Choroid plexus epithelial cell (primary cell): Measurements from ENCODE around the gene NBPF3.
"Not testable (repeated sequence)": the region's sequence is repeated elsewhere in the genome, so short reads cannot be mapped to it uniquely, and the experiment has no call there.

Experiments used
- DNase-seq: peaks from one replicate; pipeline ENCODE4 v3.0.0-alpha.2; 2010; ENCODE audit warnings: low read depth
- H3K4me3 ChIP-seq: 2 replicates; pipeline ENCODE4 v1.5.1; 2011; ENCODE audit warnings: low read depth, mild to moderate bottlenecking, control low read depth, low read length, moderate library complexity
- TF ChIP-seq, protein P1 (sequence below): conservative IDR thresholded peaks from 2 replicates; pipeline ENCODE4 v1.5.1; 2011; ENCODE audit warnings: low read depth, mild to moderate bottlenecking, control low read depth, inconsistent platforms, low read length, moderate library complexity

NBPF3 gene

DNA sequence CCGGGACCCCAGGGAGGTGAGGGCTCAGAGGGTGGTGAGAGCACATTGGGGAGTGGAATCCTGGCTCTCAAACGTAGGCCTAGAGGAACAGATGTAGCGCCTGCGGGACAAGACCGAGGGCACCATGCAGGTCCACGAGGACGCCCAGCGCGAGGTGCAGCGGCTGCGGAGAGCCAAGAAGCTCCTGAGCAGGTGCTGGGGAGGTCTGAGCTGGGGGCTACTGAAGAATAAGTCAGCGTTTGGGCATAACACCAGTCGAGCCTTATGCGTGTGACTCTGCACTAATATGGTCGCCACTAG, 2.6 kb upstream of the NBPF3 start:
- TF ChIP-seq, protein P1, sequence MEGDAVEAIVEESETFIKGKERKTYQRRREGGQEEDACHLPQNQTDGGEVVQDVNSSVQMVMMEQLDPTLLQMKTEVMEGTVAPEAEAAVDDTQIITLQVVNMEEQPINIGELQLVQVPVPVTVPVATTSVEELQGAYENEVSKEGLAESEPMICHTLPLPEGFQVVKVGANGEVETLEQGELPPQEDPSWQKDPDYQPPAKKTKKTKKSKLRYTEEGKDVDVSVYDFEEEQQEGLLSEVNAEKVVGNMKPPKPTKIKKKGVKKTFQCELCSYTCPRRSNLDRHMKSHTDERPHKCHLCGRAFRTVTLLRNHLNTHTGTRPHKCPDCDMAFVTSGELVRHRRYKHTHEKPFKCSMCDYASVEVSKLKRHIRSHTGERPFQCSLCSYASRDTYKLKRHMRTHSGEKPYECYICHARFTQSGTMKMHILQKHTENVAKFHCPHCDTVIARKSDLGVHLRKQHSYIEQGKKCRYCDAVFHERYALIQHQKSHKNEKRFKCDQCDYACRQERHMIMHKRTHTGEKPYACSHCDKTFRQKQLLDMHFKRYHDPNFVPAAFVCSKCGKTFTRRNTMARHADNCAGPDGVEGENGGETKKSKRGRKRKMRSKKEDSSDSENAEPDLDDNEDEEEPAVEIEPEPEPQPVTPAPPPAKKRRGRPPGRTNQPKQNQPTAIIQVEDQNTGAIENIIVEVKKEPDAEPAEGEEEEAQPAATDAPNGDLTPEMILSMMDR = no peak
- H3K4me3 ChIP-seq = peak overlapping the region; percentile 49
- no peak for DNase-seq

DNA sequence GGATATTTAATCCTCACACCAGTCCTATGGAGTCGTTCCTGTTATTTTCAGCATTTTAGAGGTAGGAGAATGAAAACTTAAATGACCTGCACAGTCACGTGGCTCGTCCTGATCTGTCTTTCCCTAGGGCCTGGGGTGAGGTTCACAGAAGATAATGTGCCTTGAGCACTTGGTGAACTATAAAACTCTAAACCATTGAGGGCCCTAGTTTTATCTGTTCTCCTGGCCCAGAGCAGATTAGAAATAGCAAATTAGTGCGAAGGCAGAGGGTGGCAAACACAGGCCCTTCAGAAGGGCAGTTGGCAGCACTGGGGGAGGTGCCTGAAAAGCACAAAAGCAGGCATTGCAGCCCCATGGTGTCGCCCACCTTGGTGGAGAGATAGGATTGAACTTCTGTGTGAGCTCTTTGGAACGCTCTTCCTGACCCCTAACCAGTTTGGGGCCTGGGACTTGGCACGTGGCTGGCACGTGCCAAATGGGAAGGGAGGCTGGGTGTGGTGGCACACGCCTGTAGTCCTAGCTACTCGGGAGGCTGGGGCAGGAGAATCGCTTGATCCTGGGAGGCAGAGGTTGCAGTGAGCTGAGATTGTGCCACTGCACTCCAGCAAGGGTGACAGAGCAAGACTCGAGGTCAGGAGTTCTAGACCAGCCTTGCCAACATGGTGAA, 1.2 kb upstream of the NBPF3 start:
- not testable (repeated sequence) for DNase-seq, H3K4me3 ChIP-seq

DNA sequence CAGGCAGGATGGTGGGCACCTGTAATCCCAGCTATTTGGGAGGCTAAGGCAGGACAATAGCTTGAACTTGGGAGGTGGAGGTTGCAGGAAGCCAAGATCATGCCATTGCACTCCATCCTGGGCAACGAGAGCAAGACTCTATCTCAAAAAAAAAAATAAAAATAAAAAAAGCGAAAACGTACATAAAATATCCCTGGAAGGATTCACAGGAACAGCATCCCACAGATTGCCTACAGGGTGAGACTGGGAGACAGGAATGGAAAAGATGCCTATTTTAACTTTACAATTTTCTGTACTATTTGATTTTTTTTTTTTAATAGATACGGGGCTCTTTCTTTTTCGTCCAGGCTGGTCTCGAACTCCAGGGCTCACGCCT, 604 bp upstream of the NBPF3 start:
- TF ChIP-seq, protein P1 = no peak
- no peak for DNase-seq
- peak overlapping the region; percentile 78 for H3K4me3 ChIP-seq

DNA sequence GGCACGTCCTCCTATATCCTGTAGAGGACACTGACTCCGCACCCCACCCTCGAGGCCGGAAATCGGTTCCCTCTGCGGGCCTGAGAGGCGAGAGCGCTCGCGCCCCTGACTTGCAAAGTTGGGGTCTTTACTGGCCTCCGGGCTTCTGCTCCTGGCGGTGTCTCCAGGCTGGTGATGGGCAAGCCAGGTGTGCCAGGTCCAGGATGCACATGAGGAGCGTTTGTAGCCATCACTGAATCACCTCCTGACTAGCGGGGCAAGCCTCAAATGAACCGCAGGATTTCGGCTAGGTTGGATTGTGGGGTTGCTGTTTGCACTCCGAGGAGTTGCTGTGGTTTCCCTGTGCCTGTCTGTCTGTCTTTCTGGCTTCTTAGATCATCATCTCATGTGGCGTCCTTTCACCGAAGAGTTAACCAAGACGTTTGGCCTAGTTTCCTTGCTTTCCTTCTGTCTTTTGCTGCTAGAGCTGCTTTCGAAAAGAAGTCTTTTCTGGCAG, 741 bp downstream of the NBPF3 start:
- H3K4me3 ChIP-seq = peak overlapping the region; percentile 78
- DNase-seq = peak; percentile 56

DNA sequence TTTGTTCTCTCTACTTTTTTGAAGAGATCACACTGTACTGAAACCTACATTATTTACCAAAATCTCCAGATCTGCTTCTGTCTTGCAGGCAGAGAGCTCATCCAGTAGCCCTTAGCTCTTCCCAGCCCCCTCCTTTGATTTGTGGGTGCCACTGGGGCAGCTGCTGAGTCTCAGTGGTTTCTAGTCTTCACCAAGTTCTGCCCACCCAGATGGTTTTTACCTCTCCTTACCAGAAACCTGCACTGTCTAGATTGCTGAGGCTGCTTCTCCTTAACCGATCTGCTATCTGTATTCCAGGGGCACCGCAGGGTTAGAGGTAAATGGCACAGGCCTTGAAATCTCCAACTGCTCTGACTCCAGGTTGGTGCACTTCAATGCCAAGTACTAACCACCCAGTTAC, 6.7 kb downstream of the NBPF3 start:
- not testable (repeated sequence) for DNase-seq, H3K4me3 ChIP-seq

DNA sequence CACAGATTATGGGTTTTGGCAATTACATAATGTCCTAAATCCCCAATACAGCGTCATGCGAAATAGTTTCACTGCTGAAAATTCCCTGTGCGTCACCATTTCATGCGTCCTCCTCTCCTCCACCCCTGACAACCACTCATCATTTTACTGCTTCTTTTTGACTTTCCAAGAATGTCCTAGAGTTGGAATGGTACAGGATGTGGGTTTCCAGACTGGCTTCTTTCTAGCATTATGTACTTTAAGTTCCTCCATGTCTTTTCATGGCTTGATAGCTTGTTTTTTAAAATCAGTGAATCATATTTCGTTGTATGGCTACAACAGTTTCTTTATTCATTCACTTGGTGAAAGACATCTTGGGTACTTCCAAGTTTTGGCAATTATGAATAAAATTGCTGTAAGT, 7.4 kb downstream of the NBPF3 start:
- TF ChIP-seq, protein P1 = no peak
- no peak overlapping the region for H3K4me3 ChIP-seq
- DNase-seq = peak; percentile 64

DNA sequence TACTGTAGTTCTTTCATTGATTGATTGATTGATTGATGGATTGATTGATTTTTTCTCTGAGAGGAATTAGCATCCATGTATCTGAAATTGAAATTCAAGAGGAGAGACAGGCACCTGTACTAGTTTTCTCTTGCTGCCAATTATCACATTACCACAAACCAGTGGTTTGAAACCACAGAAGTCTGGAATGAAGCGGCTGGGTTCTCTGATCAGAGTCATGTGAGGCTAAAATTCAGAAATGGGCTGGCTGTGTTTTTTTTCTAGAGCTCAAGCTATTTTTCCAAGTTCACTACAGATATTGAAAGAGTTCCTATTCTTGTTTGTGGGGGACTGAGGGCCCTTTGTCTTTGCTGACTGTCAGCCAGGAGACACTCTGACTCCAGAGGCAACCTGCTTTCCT, 10.0 kb downstream of the NBPF3 start:
- DNase-seq = peak; percentile 69

DNA sequence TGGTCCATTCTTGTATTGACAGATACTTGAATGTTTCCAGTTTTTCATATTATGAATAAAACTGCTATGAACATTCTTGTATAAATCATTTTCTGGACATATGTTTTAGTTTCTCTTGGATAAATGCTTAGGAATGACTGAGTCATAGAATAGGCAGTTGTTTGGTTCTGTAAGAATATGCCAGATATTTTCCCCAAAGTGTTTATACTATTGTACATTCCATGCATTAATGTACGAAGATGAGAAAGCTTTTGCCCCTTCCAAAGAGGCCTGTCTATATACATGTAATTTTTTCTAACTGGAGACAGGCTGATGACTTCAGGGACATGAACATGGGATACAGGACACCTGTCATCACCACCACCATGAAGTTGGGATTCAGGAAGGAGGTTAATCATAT, 11.3 kb downstream of the NBPF3 start:
- TF ChIP-seq, protein P1 = no peak
- H3K4me3 ChIP-seq = no peak overlapping the region
- DNase-seq = peak; percentile 88

More for the DNA sequence above, 10.0 kb downstream of the NBPF3 start:
- no peak overlapping the region for H3K4me3 ChIP-seq
- TF ChIP-seq, protein P1 = no peak

DNA sequence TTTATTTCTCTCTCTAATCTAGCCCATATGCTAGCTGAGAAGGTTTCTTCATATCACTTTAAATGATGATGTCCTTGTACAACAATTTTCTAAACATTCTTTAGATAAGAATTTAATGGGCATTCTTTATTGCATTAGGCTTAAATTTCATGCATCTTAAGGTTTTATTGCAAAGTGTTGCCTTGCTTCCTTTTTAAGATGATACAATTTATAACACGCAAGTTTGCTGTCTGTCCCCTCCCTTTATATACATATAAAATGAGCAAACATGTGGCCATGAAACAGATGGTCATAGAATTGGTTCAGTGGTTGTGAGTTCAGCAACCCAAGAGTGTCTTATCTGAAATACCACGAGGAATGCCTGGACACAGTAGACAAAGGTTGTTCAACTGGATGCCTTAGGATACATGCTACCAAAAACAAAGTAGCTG, 12.1 kb downstream of the NBPF3 start:
- DNase-seq = peak; percentile 53
- no peak overlapping the region for H3K4me3 ChIP-seq
- TF ChIP-seq, protein P1 = no peak

DNA sequence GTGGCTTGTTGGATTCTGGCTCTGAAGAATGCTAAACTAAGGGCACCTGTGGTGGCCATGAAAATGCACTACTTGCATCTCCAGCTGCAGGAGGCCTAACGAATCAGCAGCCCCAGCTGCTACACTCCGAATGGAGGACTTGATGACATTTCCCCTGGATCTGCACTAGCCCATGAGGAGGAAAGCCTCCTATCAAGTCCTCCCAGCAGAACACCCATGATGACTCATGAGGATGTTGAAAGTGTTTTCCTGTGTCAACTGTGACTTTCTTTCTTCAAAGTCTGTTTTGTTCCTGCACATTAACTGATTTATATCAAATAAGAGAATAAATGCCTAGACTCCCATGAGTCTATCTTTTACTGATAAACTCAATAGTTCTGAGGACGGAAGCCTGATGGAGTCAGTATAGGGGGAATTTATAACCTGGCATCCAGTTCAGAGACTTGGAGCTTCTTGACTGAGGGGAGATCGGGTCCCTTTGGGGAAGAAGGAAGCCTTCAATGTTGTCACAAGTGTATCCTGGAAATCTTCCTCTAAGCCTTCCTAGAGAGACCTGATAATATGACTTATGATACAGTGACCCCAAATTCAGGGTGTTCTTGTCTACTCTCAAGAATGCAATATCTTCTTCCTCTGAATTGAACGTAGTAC, 14.2 kb downstream of the NBPF3 start:
- H3K4me3 ChIP-seq = not testable (repeated sequence)
- DNase-seq = peak; percentile 93

DNA sequence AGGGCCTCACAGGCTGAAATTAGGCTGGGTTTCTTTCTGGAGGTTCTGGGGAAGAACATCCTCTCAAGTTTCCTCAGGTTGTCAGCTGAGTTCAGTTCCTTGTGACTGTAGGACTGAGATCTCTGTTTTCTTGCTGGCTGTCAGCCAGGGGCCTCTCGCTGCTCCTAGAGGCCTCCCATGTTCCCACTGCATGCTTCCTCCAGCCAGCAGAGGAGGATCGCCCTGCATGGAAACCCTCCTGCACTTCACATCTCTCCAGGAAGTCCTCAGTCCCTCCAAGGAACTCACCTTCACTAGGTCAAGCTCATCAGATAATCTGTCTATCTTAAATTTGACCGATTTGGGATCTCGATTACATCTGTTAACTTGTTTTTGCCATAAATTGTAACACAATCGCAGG, 15.0 kb downstream of the NBPF3 start:
- not testable (repeated sequence) for DNase-seq, H3K4me3 ChIP-seq
